ENCODE measurements around the gene ZNF814.

GRCh38 chr19:57870225-57870624 is 18.6 kb downstream of the ZNF814 start:
- TF ChIP-seq CTCF (IDR thresholded peaks at IDR 0.05) (no peak), POLR2A (IDR thresholded peaks at IDR 0.05) (no peak)
